SK-N-MC (cell line): ENCODE results near the gene PTPRA.

ENCODE experiments used
- EZH2 ChIP-seq: fragments of 200-600 bp; sonication (generic); IDR thresholded peaks from one replicate; pipeline ENCODE4 v1.6.1; 2017; ENCODE audit warnings: antibody characterized with exemption
- FOXP2 ChIP-seq: optimal IDR thresholded peaks from 2 replicates; pipeline ENCODE3; 2011; ENCODE audit warnings: mild to moderate bottlenecking, moderate library complexity; ENCODE audit not compliant: insufficient read depth; ENCODE audit errors: extremely low read length, control extremely low read depth
- POLR2AphosphoS5 ChIP-seq: IDR thresholded peaks from 2 replicates; pipeline ENCODE4 v1.6.1; 2012; ENCODE audit warnings: mild to moderate bottlenecking, low read depth, low read length, borderline replicate concordance

GRCh38 chr20:2981646-2982045, 108.4 kb downstream of the PTPRA start:
- TF ChIP-seq POLR2AphosphoS5: no peak
- no peak for TF ChIP-seq EZH2
- TF ChIP-seq FOXP2: no peak
